Fibroblast of lung (primary cell): Measurements from ENCODE around the gene RCAN3.

ENCODE experiments used
- CTCF ChIP-seq, 2 donors: IDR thresholded peaks in 1 of 2; conservative IDR thresholded peaks in 1 of 2; 1 replicate in 1 of 2; 2 replicates in 1 of 2; pipeline ENCODE4 v1.5.1; 2011 to 2012; ENCODE audit warnings: low read length in 2 of 2, control low read depth in 1 of 2, inconsistent platforms in 1 of 2, low read depth in 1 of 2, mild to moderate bottlenecking in 1 of 2
- EZH2 ChIP-seq: IDR thresholded peaks from 2 replicates; pipeline ENCODE4 v1.5.1; 2012; ENCODE audit warnings: low read length, control low read depth, mild to moderate bottlenecking; ENCODE audit errors: missing control alignments

GRCh38 chr1:24584171-24584647, 81.6 kb downstream of the RCAN3 start:
- TF ChIP-seq EZH2 (no peak), CTCF (conservative IDR thresholded peaks at IDR 0.05 in 1 of 2, IDR thresholded peaks at IDR 0.05 in 1 of 2; ENCODE audit: low read depth in 1 of 2, low read length in 2 of 2) (no peak)
